Progenitor cell of endocrine pancreas (in vitro differentiated cells): Measurements from ENCODE around the gene GMPR2. TPM values are rescaled to one million over a fixed set of nuclear protein-coding genes. Genes with fewer than 3 reads are reported as not detected.
A peak's percentile ranks its signal among the peaks of the same experiment; 100 is the strongest.

Experiments
- DNase-seq: peaks from one replicate; pipeline ENCODE4 v3.0.0; 2021; ENCODE audit warnings: low spot score; ENCODE audit not compliant: unreplicated experiment
- H3K27ac Mint-ChIP-seq: 2 replicates; pipeline ENCODE4 v1.8.0; 2021; ENCODE audit warnings: mild to moderate bottlenecking, moderate library complexity, mixed read lengths
- H3K27me3 Mint-ChIP-seq: 2 replicates; pipeline ENCODE4 v1.8.0; 2021; ENCODE audit warnings: mixed read lengths
- H3K36me3 Mint-ChIP-seq: 2 replicates; pipeline ENCODE4 v1.8.0; 2022; ENCODE audit warnings: mixed read lengths; ENCODE audit not compliant: insufficient read depth
- H3K4me1 Mint-ChIP-seq: 2 replicates; pipeline ENCODE4 v1.8.0; 2021; ENCODE audit warnings: low read depth, mixed read lengths
- H3K4me3 Mint-ChIP-seq: 2 replicates; pipeline ENCODE4 v1.8.0; 2021; ENCODE audit warnings: low read depth, mild to moderate bottlenecking, moderate library complexity, mixed read lengths
- H3K9me3 Mint-ChIP-seq: 2 replicates; pipeline ENCODE4 v1.8.0; 2021; ENCODE audit warnings: low read depth, mixed read lengths
- CTCF ChIP-seq: fragments of 200-600 bp; sonication (generic); IDR thresholded peaks from one replicate; pipeline ENCODE4 v1.5.0; 2021; ENCODE audit warnings: antibody characterized with exemption, mild to moderate bottlenecking; ENCODE audit not compliant: unreplicated experiment
- total RNA-seq: library from RNA; stranded (reverse); gene quantifications from 2 replicates; pipeline ENCODE4 v1.2.1, GENCODE V29; 2021

Gene GMPR2
- total RNA-seq, 1 donor from 2014 or later: 73.6 TPM

DNA sequence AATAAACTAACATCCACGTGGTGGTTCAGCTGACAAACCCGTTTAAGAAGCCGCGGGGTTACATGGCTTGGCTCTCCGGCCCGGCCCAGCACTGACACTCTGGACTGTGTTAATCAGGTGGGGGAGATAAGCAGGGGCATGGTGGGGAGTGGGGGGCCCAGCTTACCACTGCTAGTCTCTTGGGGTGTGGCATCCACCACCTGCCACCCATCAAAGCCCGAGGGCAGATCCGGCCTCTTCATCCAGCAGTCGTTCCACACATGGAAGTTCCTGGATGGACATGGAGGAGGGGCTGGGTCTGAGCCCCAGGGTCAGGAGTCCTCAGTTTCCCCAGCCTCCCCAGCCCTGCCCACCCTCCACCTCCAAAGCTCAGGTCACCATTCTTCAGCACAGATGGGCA is 25.4 kb downstream of the GMPR2 start:
- no peaks in the 10 kb centered on the region for H3K27me3 Mint-ChIP-seq
- H3K9me3 Mint-ChIP-seq: no peaks in the 10 kb centered on the region
- no peak for TF ChIP-seq CTCF
- DNase-seq: no peak
- H3K4me3 Mint-ChIP-seq: no peak overlapping the region
- no peak overlapping the region for H3K27ac Mint-ChIP-seq
- H3K4me1 Mint-ChIP-seq: no peaks in the 10 kb centered on the region
- H3K36me3 Mint-ChIP-seq: no peaks in the 10 kb centered on the region

DNA sequence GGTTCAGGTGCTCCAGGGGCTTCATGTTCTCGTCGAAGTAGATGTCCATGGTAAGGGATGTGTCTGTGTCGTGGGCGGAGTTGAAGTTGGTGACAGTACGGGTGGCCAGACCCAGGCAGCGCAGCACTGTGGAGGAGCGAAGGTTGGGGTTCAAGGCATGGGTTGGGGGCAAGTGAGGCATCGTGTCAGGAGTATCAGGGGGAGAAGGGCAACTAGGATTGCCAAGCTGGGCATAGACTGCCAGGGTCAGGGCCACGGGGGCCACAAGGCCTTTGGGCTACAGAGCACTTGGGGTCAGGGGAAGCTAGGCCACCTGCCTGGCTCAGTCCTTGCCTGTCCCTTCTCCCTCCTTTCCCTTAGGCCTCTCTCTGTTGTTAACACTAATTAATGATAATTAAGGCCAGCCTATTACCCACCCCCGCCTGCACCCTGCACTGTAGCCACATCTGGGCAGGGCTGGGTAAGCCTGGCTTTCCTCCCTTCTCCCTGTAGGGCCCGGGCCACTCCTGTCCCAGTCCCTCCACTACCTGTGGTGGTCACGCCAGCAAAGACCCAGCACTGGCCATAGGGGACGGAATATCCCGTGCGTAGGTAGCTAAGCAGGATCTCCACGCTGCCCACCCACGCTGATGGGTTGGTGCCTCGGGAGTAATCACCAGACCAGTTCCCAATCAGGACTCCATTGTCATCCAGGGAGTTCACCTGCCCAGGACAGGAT is 26.0 kb downstream of the GMPR2 start:
- no peak for DNase-seq
- H3K27me3 Mint-ChIP-seq: no peaks in the 10 kb centered on the region
- TF ChIP-seq CTCF: no peak
- H3K4me3 Mint-ChIP-seq: no peak overlapping the region
- no peaks in the 10 kb centered on the region for H3K9me3 Mint-ChIP-seq
- H3K36me3 Mint-ChIP-seq: no peaks in the 10 kb centered on the region
- no peak overlapping the region for H3K27ac Mint-ChIP-seq
- no peaks in the 10 kb centered on the region for H3K4me1 Mint-ChIP-seq

- Mint-ChIP-seq H3K4me3 (no peak overlapping the region), H3K27ac (peak overlapping the region; percentile 16), H3K9me3 (no peaks in the 10 kb centered on the region), H3K27me3 (no peaks in the 10 kb centered on the region), H3K36me3 (no peaks in the 10 kb centered on the region), H3K4me1 (no peaks in the 10 kb centered on the region)
- DNase-seq: no peak
- TF ChIP-seq CTCF: no peak
Measured at GRCh38 chr14:24259282-24260025, 26.7 kb downstream of the GMPR2 start.

DNA sequence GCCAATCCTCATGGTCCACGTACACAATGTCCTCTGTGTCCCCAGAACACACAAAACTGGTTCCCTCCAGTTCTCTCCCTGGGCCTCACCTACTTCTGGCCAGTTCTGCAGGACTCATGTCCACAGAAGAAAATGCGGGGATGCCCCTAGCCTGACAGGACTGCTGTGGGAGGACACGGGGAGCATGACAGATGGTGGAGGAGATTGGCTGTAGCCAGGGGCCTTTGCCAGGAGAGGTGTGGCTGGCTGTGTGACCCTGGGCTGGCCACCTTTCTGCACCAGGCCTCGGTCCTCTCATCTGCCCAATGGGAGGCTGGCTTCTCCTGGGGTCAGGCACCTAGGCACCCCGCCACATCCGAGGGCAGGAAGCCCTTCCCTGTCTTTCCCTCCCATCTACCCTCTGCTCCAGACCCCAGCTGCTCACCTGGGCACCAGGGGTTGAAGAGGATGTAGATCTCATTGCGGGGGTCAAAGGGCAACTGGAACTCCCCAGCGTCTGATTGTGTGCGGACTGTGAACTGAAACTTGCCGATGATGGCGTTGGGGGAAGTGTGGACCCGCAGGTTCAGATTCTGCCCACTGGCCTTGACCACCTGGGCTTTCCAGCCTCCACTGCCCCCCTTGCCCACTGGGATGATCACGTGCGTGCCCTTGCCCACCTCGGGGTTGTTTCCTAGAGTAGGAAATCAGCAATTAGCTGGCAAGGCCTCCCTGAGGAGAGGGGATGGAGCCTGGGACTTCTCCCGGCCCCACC is 27.5 kb downstream of the GMPR2 start:
- H3K27me3 Mint-ChIP-seq: no peaks in the 10 kb centered on the region
- no peak overlapping the region for H3K4me3 Mint-ChIP-seq
- no peak for DNase-seq
- TF ChIP-seq CTCF: no peak
- H3K36me3 Mint-ChIP-seq: no peaks in the 10 kb centered on the region
- peak overlapping the region; percentile 16 for H3K27ac Mint-ChIP-seq
- no peaks in the 10 kb centered on the region for H3K9me3 Mint-ChIP-seq
- no peaks in the 10 kb centered on the region for H3K4me1 Mint-ChIP-seq

GRCh38 chr14:24260780-24261157 is 28.0 kb downstream of the GMPR2 start:
- no peak overlapping the region for H3K27ac Mint-ChIP-seq

More at GRCh38 chr14:24260780-24261157, 28.0 kb downstream of the GMPR2 start:
- Mint-ChIP-seq H3K27me3 (no peaks in the 10 kb centered on the region), H3K4me1 (no peaks in the 10 kb centered on the region), H3K9me3 (no peaks in the 10 kb centered on the region), H3K36me3 (no peaks in the 10 kb centered on the region), H3K4me3 (no peak overlapping the region)
- TF ChIP-seq CTCF: no peak
- no peak for DNase-seq
